Measurements from ENCODE around the gene UXS1. TPM values are rescaled to one million over a fixed set of nuclear protein-coding genes. Genes with fewer than 3 reads are reported as not detected.
"Not testable (repeated sequence)": the region's sequence is repeated elsewhere in the genome, so short reads cannot be mapped to it uniquely, and the experiment has no call there.

The UXS1 gene
- total RNA-seq, result 10 to 100 TPM; 23.5 to 40.4 (median 33.1) TPM

DNA sequence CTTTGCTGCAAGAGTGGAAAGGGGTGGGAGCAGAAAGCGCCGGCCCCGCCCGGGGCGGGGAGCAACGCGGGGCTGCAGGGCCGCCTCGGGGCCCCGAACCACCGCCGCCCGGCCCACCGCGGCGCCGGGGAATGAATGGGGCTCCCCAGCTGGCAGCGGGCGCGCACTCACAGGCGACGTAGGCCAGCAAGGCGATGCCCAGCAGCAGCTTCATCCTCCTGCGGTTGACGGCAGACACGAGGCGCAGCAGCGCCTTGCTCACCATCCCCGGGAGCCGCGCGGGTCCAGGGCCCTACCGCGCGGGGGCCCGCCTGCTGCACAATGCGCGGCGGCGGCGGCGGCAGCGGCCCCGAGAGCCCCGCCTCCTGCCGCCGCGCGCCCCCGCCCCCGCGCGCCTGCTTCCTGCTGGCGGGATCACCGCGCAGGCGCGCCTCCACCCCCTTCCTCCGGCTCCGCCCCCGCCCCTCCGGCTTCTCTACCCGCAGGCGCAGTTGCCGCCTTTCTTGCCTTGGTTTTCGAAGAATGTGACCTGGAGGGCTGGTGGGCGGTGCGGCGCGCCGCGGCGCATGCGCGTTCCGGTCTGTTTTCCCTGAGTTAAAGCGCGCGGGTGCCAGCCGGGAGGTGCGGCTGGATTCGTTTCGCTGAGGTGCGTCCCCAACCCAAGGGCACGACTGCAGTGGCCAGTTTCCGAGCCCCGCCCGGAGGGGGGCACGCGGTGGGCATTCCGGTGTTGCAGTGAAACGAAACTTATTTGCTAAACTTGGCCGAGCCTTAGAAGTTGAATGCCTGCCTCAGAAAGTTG, at the start of gene UXS1:
UXS1 (minus strand) TSS at position 325 of the 802 bp plus-strand sequence; CDS start at position 265, 60 bp downstream.
- H3K27ac ChIP-seq, result peak within 1 kb of the TSS; percentile 85 to 94 (median 91)
- H3K36me3 ChIP-seq, result no peaks in the 10 kb centered on the region
- H3K27me3 ChIP-seq, result peaks cover 0 to 7% (median 0%) of the 10 kb centered on the region in 4 donors
- H3K9me3 ChIP-seq, result no peaks in the 10 kb centered on the region
- peak in 2 of 4 donors; percentile 34 to 70 for TF ChIP-seq POLR2A (IDR thresholded peaks at IDR 0.05)
- TF ChIP-seq, protein P1, sequence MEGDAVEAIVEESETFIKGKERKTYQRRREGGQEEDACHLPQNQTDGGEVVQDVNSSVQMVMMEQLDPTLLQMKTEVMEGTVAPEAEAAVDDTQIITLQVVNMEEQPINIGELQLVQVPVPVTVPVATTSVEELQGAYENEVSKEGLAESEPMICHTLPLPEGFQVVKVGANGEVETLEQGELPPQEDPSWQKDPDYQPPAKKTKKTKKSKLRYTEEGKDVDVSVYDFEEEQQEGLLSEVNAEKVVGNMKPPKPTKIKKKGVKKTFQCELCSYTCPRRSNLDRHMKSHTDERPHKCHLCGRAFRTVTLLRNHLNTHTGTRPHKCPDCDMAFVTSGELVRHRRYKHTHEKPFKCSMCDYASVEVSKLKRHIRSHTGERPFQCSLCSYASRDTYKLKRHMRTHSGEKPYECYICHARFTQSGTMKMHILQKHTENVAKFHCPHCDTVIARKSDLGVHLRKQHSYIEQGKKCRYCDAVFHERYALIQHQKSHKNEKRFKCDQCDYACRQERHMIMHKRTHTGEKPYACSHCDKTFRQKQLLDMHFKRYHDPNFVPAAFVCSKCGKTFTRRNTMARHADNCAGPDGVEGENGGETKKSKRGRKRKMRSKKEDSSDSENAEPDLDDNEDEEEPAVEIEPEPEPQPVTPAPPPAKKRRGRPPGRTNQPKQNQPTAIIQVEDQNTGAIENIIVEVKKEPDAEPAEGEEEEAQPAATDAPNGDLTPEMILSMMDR (IDR thresholded peaks at IDR 0.05), result no peak
- 0% methylated on average over 2 to 3 of the region's 93 CpGs for WGBS, 2 donors
- peak; percentile 78 for DNase-seq
- peaks cover 0 to 57% (median 15%) of the 10 kb centered on the region in 3 donors for H3K4me1 ChIP-seq
- intact Hi-C loops (cut with DNase I), result no loop called here
- H3K4me3 ChIP-seq, result peak within 1 kb of the TSS; percentile 69 to 99 (median 93)

DNA sequence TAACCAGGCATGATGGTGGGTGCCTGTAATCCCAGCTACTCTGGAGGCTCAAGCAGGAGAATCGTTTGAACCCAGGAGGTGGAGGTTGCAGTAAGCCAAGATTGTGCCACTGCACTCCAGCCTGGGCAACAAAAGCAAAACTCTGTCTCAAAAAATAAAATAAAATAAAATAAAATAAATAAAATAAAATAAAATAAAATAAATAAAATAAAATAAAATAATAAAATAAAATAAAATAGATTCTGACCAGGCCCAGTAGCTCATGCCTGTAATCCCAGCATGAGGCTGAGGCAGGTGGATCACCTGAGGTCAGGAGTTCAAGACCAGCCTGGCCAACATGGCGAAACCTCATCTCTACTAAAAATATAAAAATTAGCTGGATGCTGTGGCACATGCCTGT, 45.4 kb upstream of the UXS1 start:
- H3K36me3 ChIP-seq; H3K27me3 ChIP-seq; H3K4me3 ChIP-seq; H3K4me1 ChIP-seq; intact Hi-C loops (cut with DNase I); DNase-seq; H3K27ac ChIP-seq: not testable (repeated sequence)
- peaks cover 0 to 22% (median 4%) of the 10 kb centered on the region in 3 donors for H3K9me3 ChIP-seq
- 86 to 91% methylated on average over 2 of the region's 2 CpGs for WGBS, 2 donors

DNA sequence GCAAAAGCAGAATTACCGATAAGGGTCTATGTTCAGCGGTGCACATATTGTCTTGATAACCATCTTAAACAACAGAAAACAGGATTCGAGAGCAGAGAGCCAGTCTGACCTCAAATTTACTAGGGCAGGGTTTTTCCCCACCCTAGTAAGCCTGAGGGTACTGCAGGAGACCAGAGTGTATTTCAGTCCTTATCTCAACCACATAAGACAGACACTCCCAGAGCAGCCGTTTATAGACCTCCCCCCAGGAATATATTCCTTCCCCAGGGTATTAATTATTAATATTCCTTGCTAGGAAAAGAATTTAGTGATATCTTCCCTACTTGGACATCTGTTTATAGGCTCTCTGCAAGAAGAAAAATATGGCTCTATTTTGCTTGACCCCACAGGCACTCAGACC, 41.3 kb upstream of the UXS1 start:
- H3K36me3 ChIP-seq; intact Hi-C loops (cut with DNase I); H3K27ac ChIP-seq; H3K4me1 ChIP-seq; H3K4me3 ChIP-seq; DNase-seq; H3K27me3 ChIP-seq: not testable (repeated sequence)
- H3K9me3 ChIP-seq, result peaks cover 0 to 22% (median 4%) of the 10 kb centered on the region in 3 donors
- 79 to 92% methylated on average over 4 of the region's 4 CpGs for WGBS, 2 donors

DNA sequence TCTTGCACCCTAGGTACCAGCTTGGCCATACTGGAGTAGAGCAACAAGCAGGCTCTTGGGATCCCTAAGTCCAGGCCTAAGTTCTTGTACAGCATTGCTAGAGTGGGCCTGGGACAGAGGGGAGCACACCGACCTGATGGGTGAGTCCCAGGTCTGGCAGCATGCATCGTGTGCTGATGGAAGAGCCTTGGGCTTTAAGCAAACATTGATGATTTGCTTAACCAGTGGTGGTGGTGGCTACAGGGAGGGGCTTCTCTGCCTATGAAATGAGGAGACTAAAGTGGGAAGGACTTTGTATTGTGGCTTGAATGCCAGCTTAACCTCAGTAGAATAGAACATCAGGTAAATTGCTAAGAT, 39.2 kb upstream of the UXS1 start:
- Histone ChIP-seq H3K4me1 (no peaks in the 10 kb centered on the region), H3K9me3 (peaks cover 0 to 22% (median 4%) of the 10 kb centered on the region in 3 donors), H3K27ac (no peak overlapping the region), H3K4me3 (no peak overlapping the region), H3K27me3 (no peaks in the 10 kb centered on the region), H3K36me3 (no peaks in the 10 kb centered on the region)
- intact Hi-C loops (cut with DNase I), result no loop called here
- 17 to 64% methylated on average over 1 of the region's 2 CpGs for WGBS, 2 donors
- no peak for DNase-seq
- no peak for TF ChIP-seq POLR2A (IDR thresholded peaks at IDR 0.05)
- TF ChIP-seq, protein P1 (IDR thresholded peaks at IDR 0.05), result no peak

DNA sequence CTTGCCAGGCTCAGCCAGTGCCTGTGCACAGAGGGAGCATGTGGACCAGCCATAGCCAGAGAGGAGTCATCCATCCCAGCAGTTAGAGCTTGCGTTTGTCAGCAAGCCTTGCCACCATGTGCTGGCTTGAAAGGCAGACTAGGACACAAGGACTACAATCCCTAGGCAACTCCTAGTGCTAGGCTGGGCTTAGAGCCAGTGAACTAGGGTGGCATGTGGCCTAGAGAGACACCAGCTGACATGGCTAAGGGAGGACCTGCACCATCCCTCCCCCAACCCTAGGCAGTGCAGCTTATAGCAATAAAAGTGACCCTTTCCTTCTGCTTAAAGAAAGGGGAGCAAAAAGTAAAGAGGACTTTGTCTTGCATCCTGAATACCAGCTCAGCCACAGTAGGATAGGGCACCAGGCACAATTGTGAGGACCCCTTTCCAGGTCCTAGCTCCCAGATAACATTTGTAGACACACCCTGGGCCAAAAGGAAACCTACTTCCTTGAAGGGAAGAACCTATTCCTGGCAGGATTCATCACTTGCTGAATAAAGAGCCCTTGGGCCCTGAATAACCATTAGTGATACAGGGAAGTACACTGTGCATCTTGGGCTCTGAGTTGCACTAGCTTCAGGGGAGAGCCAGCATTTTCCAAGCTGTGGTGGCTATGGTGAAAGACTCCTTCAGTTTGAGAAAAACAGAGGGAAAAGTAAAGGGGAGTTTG, 38.7 kb upstream of the UXS1 start:
- 88% methylated on average over 1 of the region's 1 CpG; no CpG with 5 or more reads in 1 of the 2 donors for WGBS, 2 donors
- intact Hi-C loops (cut with DNase I), result no loop called here
- TF ChIP-seq, protein P1 (IDR thresholded peaks at IDR 0.05), result no peak
- TF ChIP-seq POLR2A (IDR thresholded peaks at IDR 0.05), result no peak
- peaks cover 0 to 22% (median 4%) of the 10 kb centered on the region in 3 donors for H3K9me3 ChIP-seq
- H3K4me3 ChIP-seq, result no peak overlapping the region
- no peaks in the 10 kb centered on the region for H3K27me3 ChIP-seq
- no peaks in the 10 kb centered on the region for H3K36me3 ChIP-seq
- no peaks in the 10 kb centered on the region for H3K4me1 ChIP-seq
- H3K27ac ChIP-seq, result no peak overlapping the region
- DNase-seq, result no peak

DNA sequence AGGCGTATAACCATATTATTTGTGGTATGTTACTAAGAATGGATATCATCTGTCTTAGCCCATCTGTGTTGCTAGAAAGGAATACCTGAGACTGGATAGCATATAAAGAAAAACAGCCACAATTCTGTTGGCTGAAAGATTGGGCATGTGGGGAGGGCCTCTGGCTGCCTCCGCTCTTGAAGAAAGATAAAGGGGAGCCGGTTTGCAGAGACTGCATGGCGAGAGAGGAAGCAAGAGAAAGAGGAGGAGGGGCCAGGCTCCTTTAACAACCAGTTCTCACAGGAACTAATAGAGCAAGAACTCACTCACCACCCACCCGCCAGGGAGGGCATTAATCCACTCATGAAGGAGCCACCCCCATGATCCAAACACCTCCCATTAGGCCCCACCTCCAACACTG, 29.2 kb upstream of the UXS1 start:
- TF ChIP-seq POLR2A (IDR thresholded peaks at IDR 0.05), result no peak
- TF ChIP-seq, protein P1 (IDR thresholded peaks at IDR 0.05), result no peak
- Histone ChIP-seq H3K9me3 (no peaks in the 10 kb centered on the region), H3K4me3 (no peak overlapping the region), H3K4me1 (no peaks in the 10 kb centered on the region), H3K36me3 (no peaks in the 10 kb centered on the region), H3K27me3 (no peaks in the 10 kb centered on the region), H3K27ac (no peak overlapping the region)
- 68 to 78% methylated on average over 4 to 5 of the region's 5 CpGs for WGBS, 2 donors
- no peak for DNase-seq
- intact Hi-C loops (cut with DNase I), result no loop called here

DNA sequence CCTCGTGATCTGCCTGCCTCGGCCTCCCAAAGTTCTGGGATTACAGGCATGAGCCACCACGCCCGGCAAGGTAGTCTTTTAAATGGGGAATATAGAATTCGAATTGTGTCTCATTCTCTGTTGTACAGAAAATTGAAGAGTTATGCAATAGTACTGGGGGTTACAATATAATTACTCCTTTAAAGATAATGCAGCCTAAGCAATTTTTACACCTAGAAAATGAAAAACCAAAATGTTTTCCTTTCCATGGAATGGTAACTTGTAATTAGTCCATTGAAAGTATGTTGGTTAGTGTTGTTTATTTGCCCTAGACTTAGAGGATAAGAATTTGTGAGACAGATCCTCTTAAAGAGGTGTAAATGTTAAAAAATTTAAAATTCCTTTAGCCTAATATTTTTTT, 28.0 kb upstream of the UXS1 start:
- not testable (repeated sequence) for H3K36me3 ChIP-seq, H3K4me3 ChIP-seq
- 87 to 96% methylated on average over 3 to 5 of the region's 5 CpGs for WGBS, 2 donors

More for the DNA sequence above, 28.0 kb upstream of the UXS1 start:
- H3K4me1 ChIP-seq; DNase-seq; H3K27me3 ChIP-seq; intact Hi-C loops (cut with DNase I); H3K9me3 ChIP-seq; H3K27ac ChIP-seq: not testable (repeated sequence)
